ENCODE data around the gene IGF2BP3. TPM values are rescaled to one million over a fixed set of nuclear protein-coding genes. Genes with fewer than 3 reads are reported as not detected.
A peak's percentile ranks its signal among the peaks of the same experiment; 100 is the strongest.

Gene IGF2BP3
- total RNA-seq, 1 experiment from 2014 or later, result 75.3 TPM

- POLR2A ChIA-PET (ENCODE audit: low non-redundant PET), result interaction anchor here (0.6 kb wide), 1 partner anchor 120 kb away, joined by 3 read pairs; no protein-coding TSS in a partner anchor
- no peaks in the 10 kb centered on the region for H3K9me3 ChIP-seq (ENCODE audit: low read depth, low read length, poor library complexity, severe bottlenecking)
- H3K27ac ChIP-seq (ENCODE audit: low read depth, low read length, poor library complexity, severe bottlenecking), result peak overlapping the region; percentile 97
- no TSS peak for BruUV-seq (replicated peaks)
- peaks cover 39% of the 10 kb centered on the region for H3K4me1 ChIP-seq (ENCODE audit: insufficient read depth, low read length, poor library complexity, severe bottlenecking)
- intact Hi-C loops (cut with micrococcal nuclease; ENCODE audit: unreplicated experiment), result no loop called here
- no peaks in the 10 kb centered on the region for H3K27me3 ChIP-seq (replicated peaks; ENCODE audit: insufficient read depth, low read depth, low read length, poor library complexity)
- H3K4me3 ChIP-seq (ENCODE audit: low read depth, low read length, poor library complexity, severe bottlenecking), result peak overlapping the region; percentile 91
- no peaks in the 10 kb centered on the region for H3K36me3 ChIP-seq (ENCODE audit: insufficient read depth, low read length, poor library complexity, severe bottlenecking)
- no peak for DNase-seq (ENCODE audit: low spot score)
- CTCF ChIA-PET, result no interaction called here
- TF ChIP-seq CTCF (conservative IDR thresholded peaks at IDR 0.05; ENCODE audit: low read depth, low read length) (no peak), EZH2 (IDR thresholded peaks at IDR 0.05; ENCODE audit: borderline replicate concordance, low read depth, low read length, poor library complexity, severe bottlenecking) (no peak)
These were observed 2.9 kb downstream of the IGF2BP3 start for GRCh38 chr7:23467291-23467805.

- POLR2A ChIA-PET (ENCODE audit: low non-redundant PET), result no interaction called here
- peak; percentile 66 for DNase-seq (ENCODE audit: low spot score)
- intact Hi-C loops (cut with micrococcal nuclease; ENCODE audit: unreplicated experiment), result no loop called here
- no TSS peak for BruUV-seq (replicated peaks)
- Histone ChIP-seq H3K9me3 (ENCODE audit: low read depth, low read length, poor library complexity, severe bottlenecking) (no peaks in the 10 kb centered on the region), H3K27me3 (replicated peaks; ENCODE audit: insufficient read depth, low read depth, low read length, poor library complexity) (no peaks in the 10 kb centered on the region), H3K4me3 (ENCODE audit: low read depth, low read length, poor library complexity, severe bottlenecking) (no peak overlapping the region), H3K36me3 (ENCODE audit: insufficient read depth, low read length, poor library complexity, severe bottlenecking) (no peaks in the 10 kb centered on the region), H3K27ac (ENCODE audit: low read depth, low read length, poor library complexity, severe bottlenecking) (peak overlapping the region; percentile 40), H3K4me1 (ENCODE audit: insufficient read depth, low read length, poor library complexity, severe bottlenecking) (peaks cover 38% of the 10 kb centered on the region)
- no peak for TF ChIP-seq EZH2 (IDR thresholded peaks at IDR 0.05; ENCODE audit: borderline replicate concordance, low read depth, low read length, poor library complexity, severe bottlenecking)
- peak; percentile 55 for TF ChIP-seq CTCF (conservative IDR thresholded peaks at IDR 0.05; ENCODE audit: low read depth, low read length)
- CTCF ChIA-PET, result interaction anchor here (1.2 kb wide), 1 partner anchor 105 kb away, joined by 4 read pairs; no protein-coding TSS in a partner anchor
These were observed 7.4 kb downstream of the IGF2BP3 start for GRCh38 chr7:23462846-23463245.

GRCh38 chr7:23458044-23458443, 12.2 kb downstream of the IGF2BP3 start:
- TF ChIP-seq CTCF (conservative IDR thresholded peaks at IDR 0.05; ENCODE audit: low read depth, low read length) (no peak), EZH2 (IDR thresholded peaks at IDR 0.05; ENCODE audit: borderline replicate concordance, low read depth, low read length, poor library complexity, severe bottlenecking) (no peak)
- H3K27ac ChIP-seq (ENCODE audit: low read depth, low read length, poor library complexity, severe bottlenecking), result no peak overlapping the region
- no TSS peak for BruUV-seq (replicated peaks)
- H3K4me1 ChIP-seq (ENCODE audit: insufficient read depth, low read length, poor library complexity, severe bottlenecking), result peaks cover 16% of the 10 kb centered on the region
- H3K27me3 ChIP-seq (replicated peaks; ENCODE audit: insufficient read depth, low read depth, low read length, poor library complexity), result no peaks in the 10 kb centered on the region
- H3K36me3 ChIP-seq (ENCODE audit: insufficient read depth, low read length, poor library complexity, severe bottlenecking), result peaks cover 5% of the 10 kb centered on the region
- no peaks in the 10 kb centered on the region for H3K9me3 ChIP-seq (ENCODE audit: low read depth, low read length, poor library complexity, severe bottlenecking)
- intact Hi-C loops (cut with micrococcal nuclease; ENCODE audit: unreplicated experiment), result no loop called here
- ChIA-PET POLR2A (ENCODE audit: low non-redundant PET) (no interaction called here), CTCF (no interaction called here)
- no peak for DNase-seq (ENCODE audit: low spot score)
- H3K4me3 ChIP-seq (ENCODE audit: low read depth, low read length, poor library complexity, severe bottlenecking), result no peak overlapping the region
